Spleen (tissue), 7 donors: Measurements from ENCODE around the gene PHIP.

ENCODE experiments used
- CTCF ChIP-seq, 11 experiments: fragments of 200-600 bp in 7 of 11; fragments of 450-650 bp in 4 of 11; sonication (generic) in 4 of 11; IDR thresholded peaks in 8 of 11; conservative IDR thresholded peaks in 3 of 11; 1 replicate in 7 of 11; 2 replicates in 4 of 11; pipeline versions ENCODE4 v1.4.0 to v1.8.0; 2016 to 2021; ENCODE audit warnings: antibody characterized with exemption in 11 of 11, inconsistent platforms in 4 of 11, mild to moderate bottlenecking in 1 of 11
- POLR2A ChIP-seq, 3 donors: fragments of 450-650 bp; IDR thresholded peaks; one replicate each; pipeline ENCODE4 v1.5.1; 2017; ENCODE audit warnings: antibody characterized with exemption in 3 of 3, mild to moderate bottlenecking in 1 of 3
- POLR2AphosphoS5 ChIP-seq, 3 donors: sonication (generic); formaldehyde crosslinking; IDR thresholded peaks; one replicate each; pipeline ENCODE4 v1.5.1; 2017; ENCODE audit warnings: antibody characterized with exemption in 3 of 3
- donor health status: DM: no; HTN: no; CAD: no; lungs with moderate emphysema.
- donor health status: DM: no; HTN: no; CAD: no.
- donor health status: DM: no; HTN: no; CAD: no.

GRCh38 chr6:79084693-79085092, 6.6 kb upstream of the PHIP start:
- TF ChIP-seq POLR2A (IDR thresholded peaks at IDR 0.05) (no peak), CTCF (IDR thresholded peaks at IDR 0.05 in 8 of 11, conservative IDR thresholded peaks at IDR 0.05 in 3 of 11) (no peak), POLR2AphosphoS5 (IDR thresholded peaks at IDR 0.05) (no peak)
